HG03280 (cell line): ENCODE measurements around the gene PLXNA2.

Source experiments
- ATAC-seq: cut with Tn5 transposase; IDR thresholded peaks from one replicate; pipeline ENCODE4 v1.9.1; 2021; ENCODE audit warnings: mild to moderate bottlenecking, moderate library complexity; ENCODE audit not compliant: unreplicated experiment

Gene PLXNA2

DNA sequence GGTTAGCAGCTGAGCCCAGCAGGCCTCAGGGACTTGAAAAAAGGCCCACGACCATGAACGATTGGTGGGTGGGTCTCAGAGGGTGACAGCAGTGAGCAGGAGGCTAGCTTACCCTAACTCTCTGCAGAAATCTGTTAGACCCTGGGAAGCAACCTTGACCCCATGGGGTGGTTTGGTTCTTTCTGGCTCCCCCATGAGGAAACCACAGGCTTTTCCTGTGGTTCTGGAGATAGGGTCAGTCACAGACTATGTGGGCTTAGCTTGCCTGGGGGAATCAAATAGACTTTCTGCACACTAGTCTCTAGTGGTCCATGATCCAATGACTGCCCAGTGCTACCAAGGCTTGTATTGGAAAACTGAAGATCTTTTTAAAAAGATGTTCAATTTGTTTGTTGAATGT, 118.1 kb downstream of the PLXNA2 start:
- no peak for ATAC-seq

DNA sequence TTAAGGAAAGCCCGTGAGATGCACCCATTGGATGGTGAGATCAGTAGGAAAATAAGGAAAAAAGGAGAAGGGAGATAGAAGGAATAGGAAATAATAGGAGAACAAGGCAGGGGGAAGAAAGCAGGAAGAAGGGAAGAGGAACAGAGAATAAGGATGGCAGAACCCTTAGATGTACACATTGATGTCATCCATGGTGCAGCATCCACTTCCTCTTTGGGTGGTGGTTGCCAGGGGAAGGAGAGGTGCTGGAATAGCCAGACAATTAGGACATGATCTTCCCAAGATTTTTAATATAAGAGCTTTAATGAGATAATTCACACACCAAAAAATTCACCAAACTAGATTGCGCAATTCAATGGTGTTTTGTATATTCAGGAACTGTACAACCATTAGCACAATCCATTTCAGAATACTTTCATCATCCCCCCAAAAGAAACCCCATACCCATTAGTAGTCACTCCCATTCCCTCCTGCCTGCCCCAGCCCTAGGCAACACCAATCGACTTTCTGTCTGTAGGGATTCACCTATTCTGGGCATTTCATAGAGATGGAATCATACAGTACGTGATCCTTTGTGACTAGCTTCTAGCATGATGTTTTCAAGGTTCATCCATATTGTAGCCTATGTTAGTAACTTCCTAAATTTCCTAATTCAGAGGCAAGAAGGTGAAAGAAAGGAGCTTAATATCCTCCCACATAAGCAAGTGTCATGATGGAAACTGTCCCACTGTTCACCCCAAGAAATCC, 121.4 kb downstream of the PLXNA2 start:
- ATAC-seq, result no peak

DNA sequence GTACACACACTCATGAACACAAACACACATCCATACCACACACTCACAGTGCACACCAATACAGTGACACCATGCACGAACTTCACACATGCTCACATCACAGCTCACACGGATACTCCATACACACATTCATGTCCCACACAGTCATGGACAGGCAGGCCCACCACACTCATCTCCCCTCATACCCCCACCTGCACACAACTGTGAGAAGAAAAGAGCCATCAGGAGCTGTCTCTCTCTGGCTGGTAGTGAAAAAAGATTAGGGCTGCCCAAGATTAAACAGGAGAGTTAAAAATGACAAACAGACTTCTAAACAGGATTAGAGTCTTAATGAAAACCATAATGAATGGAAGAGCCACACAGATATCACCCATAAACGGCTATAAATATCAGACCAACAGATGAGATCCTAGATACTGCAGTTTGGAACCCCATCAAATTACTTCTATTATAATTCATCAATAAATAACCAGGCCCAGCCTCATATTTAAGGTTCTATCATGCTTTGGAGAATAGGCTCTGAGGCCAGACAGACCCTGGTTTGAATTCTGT, 122.3 kb downstream of the PLXNA2 start:
- ATAC-seq, result no peak

DNA sequence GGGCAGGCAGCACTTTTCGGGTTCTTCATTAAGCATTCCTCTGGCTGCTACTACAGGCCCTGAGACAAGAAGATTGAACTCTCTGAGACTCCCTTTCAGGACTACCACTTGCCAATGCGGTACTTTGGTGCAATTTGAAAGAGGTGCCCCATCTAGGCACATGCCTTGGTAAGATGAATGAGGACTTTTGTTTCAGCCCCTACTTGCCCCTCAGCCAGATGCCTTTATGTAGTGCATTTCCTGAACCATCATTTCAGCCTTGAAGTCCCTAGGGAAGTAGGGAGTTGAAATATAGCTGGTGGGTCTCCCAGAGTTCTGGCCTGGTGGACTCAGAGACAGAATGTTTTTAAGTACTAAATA, 123.8 kb downstream of the PLXNA2 start:
- no peak for ATAC-seq

DNA sequence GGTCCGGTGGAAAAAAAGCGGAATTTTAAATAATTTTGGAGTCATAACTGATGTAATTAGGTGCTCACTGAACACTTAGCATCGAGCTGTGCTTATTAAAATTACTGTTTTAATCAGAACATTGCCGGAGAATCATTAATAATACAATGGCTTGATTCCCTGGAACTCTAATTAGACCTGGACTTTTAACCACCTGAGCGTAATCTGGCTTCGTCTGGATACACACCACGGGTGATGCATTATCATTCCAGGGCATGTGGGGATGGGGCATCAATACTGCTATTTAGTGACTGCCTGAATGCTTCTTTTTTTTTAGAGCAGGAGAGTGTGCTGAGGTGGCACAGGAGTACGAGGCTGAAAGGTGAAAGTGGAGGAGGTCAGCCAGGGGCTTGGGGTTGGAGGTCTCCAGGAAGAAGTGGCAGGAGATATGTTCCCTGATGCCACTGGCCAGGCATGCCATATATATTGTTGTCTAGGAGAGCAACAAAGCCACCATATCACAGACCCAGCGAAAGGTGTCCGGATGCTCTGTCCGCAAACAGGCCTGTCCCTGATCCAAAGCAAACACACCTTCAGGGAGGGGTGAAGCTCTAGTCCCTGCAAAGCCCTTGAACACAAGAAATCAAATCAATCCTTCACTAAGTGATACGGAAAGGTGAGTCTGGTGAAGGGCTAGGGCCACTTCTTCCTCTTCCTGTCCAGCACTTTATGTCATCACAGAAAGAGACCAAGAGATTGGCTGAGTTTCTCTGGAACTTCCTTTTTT, 125.2 kb downstream of the PLXNA2 start:
- no peak for ATAC-seq

DNA sequence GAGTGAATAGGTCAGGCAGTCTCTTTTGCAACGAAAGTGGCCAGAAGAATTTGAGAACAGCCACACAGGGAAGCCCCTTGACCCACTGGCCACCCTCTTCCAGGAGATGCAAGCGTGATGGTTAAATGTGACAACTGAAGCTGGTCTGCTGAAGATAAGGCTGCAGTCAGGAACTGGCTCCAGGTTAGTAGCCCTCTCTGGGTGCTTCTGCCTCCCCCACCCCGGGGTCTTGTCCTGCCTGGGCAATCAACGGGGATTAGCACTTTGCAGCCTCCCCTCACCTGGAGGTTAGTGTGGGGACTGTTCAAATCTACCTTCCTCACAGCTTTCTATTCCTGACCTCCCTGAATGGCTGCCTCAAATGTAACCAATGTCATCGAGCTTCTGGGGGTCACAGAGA, 125.9 kb downstream of the PLXNA2 start:
- no peak for ATAC-seq

DNA sequence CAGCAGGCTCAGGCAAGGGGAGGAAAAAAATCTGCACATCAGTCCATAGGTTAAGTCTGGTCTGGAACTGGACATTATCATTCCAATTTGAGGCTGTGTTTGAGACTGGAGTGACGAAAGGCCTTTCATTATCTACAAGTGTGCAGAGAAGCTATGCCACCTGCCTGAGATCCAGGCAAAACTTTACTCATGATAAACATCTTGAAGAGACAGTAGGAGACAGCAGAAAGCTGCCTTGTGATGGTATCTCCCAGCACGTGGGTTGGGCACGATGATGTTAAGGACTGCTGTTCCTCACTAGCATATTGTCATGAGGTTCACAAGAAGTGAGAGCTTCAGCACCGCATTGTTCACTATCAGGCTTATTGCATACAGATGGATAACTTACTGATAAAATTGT, 126.4 kb downstream of the PLXNA2 start:
- ATAC-seq, result no peak

DNA sequence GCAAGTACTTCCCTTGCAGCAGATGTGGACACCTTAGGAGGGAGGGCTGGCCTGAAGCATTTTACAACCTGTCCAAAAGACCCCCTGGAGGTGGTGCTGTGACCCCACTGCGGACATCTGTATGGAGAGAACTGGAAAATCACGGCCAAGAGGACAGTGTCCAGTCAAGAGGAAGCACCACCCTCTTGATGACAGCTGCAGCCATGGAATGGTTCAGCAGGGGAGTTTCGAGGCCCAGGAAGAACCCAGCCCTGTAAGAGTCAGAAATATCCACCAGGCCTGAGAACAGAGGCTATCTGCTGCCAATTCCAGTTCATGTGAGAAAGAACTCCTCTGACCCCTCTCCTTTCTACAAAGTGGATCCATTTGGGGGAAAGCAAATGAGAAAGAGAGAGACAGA, 126.8 kb downstream of the PLXNA2 start:
- ATAC-seq, result no peak

DNA sequence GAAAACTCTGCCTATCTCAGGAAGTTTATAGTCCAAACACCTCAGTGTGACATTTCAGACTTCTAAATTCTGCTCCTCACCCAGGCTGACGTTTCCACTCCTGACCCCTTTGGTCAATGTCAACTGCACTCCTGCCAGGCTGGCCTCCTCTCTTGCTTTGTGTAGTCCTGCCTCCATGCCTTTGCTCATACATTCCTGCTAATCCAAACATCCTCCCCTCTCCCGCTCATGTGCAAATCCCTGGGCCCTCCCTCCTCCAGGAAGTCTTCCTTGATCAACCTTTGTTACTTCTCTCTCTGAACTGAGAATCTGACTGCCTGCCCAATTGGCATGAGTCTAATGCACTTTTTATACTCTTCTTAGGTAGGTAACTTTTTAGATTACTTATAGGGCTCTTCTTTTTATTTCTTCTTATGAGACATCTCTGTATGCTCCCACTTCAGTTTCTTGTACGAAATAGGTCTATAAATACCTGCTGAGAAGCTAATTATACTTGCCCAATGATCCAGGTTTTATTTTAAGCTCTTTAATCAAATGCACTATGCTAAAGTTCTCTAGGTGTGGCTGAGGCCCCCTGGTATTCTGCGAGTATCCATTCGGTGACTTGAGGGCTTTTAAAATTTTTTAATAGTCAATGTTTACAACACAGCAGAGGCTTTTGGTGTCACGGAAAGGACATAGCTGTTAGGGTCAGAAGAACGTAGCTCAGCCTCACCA, 128.1 kb downstream of the PLXNA2 start:
- no peak for ATAC-seq

DNA sequence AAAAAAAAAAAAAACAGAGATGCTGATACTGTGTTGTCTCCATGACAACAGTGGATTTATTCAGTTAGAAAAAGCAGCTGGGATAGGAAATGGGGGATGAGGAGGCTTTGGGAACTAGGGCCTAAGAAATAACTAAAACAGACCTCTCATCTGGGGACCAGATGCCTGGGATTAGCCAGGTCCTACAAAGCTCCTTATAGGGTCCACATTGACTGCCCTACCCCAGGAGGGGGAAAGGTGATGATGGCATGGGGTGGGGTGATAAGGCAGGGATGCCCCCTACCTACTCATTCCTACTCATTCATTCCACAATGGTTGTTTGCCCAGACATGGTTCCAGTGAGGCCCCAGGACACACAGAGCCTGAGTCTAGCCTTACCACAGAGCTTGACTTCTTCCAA, 131.2 kb downstream of the PLXNA2 start:
- no peak for ATAC-seq

DNA sequence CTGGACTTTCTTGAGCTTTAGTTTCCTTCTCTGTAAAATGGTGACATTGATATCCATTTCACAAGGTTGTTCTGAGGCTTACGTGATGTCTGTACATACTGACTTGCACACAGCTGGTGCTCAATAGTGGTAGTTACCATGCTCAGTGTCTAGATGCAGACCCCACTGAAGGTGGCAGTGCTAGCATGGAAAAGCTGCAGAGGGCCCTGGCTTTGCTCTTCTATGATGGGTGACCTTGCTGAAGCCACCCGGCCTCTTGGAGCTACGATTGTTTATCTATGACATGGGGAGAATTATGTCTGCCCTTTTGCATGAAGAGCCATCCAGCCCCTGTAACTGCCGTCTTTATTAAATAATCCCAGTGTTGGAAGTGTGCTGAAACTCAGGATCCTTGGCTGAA, 131.8 kb downstream of the PLXNA2 start:
- no peak for ATAC-seq

DNA sequence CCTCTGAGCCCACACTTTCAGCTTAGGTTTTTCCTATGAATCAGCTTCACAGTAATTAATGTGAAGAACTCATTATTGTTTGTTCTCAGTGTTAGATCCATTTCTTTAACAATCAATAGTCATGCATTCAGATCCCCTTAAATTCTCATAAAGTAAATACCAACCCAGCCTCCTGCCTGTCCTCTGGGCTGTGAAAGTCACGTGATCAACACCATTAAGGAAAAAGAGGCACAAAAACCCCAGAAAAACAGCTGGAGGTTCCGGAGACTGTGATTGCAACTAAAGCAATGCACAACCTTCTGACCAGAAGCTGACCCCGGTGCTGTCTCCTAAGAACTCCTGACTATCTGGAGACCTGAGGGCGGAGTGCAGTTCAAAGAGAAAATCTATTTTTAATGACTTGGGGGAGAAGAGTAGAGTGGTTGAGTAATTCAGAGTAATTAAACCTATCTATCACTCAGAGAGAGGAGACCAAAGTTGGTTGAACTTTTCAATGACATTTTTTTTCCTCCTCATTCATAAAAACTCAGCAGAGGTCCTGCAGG, 132.5 kb downstream of the PLXNA2 start:
- no peak for ATAC-seq

DNA sequence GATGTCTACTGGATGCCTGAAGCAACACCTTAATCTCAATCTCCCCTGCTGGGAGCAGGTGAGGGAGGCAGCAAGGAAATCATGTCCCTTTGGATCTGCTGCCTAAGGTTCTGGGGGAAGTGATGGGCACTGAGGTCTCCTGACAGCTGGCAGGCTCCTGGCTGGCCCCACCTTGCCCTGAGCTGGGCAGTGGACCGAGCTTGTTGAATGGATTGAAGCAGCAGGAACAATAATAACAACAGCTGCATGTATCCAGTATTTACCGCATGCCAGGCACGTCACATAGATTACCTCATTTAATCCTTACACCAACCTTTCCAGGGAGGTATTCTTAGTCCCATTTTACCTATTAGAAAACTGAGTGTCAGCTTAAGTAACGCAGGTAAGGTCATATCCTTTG, 133.9 kb downstream of the PLXNA2 start:
- no peak for ATAC-seq

DNA sequence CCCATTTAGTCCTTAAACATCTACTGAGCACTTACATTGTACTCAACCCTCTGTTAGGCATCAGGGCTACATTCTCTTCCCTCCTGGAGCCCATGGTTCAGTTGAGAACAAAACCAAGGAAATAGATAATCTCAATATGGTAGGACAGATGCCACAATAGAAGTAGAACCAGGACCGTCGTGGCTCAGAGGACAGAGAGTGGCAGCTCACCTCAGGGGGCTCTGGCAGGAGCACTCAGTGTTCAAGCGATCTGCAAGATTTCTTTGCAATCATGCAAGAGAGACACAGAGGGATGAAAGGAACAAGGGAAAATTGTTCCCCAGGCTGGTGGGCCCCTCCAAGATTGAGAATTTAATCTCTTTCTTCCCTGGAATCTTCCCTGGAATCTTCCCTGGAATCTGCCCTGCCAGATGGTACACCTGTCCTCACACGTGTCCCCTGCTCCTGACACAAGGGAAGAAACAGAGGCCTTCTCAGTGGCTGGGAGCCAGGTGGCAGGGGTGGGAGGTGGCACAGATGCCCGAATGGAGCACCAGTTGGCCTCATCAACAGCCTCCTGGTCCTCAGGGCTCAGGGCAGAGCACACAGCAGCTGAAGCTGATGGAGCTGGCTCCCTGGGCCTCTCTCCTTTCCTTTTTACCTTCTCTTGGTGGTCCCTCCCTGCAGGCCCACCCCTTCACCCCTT, 135.4 kb downstream of the PLXNA2 start:
- ATAC-seq, result no peak

DNA sequence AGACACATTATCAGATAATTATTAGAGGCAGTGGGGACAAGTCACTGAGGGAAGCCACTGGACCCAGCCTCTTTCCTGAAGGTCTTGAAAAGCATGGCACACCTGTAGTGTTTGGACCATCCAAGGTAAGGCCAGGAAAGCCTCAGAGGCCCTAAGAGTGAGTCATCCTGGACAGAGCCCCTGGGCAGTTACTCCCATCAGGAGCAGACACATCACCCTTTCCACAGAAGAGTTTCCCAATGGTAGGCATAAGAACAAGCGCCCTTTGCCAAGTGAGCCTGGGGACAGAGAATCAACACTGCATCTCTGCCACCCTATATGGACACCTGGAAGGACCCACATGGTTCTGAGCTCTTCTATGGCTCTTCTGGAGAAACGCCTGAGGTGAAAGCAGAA, 136.0 kb downstream of the PLXNA2 start:
- no peak for ATAC-seq

DNA sequence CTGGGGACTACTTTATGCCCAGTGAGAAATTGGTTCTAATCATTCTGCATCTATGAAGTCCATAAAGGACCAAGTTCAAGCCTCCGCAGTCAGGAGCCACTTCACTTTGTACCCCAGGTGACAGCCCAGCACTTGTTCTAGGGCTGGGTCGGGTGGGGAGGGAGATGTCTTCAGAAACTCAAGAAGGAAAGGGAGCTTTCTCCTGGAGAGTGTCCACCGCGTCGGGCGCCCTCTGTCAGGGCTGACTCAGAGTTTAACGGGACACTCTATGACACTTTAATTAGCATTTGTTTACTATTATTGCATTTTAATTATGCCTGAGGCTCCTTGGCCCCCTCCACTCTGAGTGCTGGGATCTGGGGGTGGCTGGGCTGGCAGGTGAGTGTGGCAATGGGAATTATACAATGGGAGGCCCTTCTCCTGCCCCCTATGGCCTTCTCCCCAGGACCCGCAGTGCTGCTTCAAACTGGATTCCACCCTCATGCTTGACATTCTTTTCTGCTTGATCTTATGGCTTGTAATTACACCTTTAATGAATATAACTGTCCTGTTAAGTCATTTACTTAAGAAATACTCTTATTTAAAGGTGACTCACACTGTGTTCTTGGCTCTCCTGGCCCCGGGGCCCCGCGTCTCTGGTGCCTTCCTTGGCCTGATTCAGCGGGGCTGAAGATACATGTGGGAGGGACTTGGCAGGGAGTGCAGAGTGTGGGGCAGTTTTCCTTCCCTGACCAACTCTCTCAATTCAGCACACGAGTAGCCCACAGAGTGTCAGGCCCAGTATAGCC, 136.6 kb downstream of the PLXNA2 start:
- no peak for ATAC-seq

DNA sequence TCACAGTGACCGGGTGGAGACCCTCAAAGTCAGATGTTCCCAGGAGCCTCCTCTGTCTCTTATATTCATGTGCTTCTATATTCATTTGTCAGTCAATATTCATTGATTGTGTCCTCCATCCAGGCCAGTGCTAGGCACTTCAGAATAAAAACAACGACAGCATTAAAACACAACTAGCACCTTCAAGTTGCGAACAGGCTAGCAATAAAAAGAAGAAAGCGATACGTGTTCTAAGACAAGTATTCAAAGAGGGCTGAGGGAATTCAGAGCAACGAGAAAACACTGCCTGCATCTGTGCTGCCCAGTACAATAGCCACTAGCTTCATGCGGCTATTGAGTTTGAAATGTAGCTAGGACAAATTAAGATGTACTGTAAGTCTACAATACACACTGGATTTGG, 138.0 kb downstream of the PLXNA2 start:
- ATAC-seq, result no peak

DNA sequence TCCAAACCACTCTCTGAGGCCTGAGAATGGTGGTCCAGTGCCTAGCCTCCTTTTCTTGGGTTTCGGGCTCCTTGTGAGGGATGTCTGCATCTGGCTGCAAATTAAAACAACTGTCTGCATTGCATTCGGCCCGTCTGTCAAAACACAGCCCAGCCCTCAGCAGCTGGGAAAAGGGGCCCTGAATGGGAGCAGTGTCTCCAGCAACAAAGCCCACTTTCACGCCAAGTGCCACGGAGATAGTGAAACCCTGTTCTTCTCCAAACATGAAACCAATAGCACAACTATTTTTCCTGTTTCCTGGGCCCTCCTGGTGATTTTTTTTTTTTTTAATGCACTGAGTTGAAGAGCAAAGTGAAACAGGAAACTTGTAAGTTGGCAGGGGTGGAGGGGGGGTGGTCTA, 138.4 kb downstream of the PLXNA2 start:
- no peak for ATAC-seq

DNA sequence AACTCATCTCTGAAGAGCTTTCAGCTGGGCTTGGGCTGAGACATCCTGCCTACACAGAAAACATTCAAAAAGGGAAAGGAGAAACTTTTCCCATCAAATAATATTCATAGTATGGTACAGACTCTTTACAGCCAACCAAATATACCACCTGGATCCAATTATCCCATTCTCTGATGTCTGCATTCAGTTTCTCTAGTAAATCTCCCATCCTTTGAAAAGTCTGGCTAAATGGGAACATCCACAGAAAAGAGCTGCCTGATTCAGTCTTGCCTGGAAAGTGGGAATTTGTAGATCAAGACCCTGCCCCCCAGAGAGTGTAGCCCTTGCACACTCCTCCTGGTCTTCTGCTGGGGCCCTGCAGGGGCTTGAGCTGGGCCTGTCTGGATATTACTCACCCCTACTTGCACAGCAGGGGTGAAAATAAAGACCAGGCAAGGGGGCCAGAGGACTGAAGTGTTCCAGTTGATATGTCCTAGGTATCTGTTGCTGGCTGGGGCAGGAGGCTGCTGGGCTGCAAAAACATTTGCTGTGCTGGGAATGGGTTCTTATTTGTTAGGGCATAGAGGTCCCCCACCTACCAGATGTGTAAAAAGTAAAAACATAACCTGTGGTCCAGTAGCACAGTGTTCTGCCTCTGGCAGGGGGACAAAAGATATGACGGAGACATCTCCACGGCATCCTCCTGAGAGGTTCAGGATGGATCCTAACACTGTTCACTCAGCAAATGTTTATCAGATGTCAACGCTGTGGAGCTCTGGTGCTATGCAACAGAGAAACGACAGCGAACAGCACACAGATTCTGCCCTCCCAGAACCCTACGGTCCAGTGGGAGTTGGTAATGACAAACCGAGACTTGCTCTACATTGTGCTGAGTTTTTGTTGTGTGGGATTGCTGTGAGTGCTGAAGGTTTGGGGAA, 140.3 kb downstream of the PLXNA2 start:
- ATAC-seq, result no peak
